Stimulated activated naive CD8-positive, alpha-beta T cell treated with anti-CD3 and anti-CD28 coated beads, Interleukin-15, Interleukin-2, amounts not matched to agents 100 ng/mL and 50 ng/mL, for 24 hours (primary cell): ENCODE measurements around the gene ELAVL4.

Experiments used
- H3K27ac Mint-ChIP-seq: one replicate; pipeline ENCODE4 v1.8.0; 2021; ENCODE audit warnings: mild to moderate bottlenecking, mixed read lengths
- H3K27me3 Mint-ChIP-seq: one replicate; pipeline ENCODE4 v1.8.0; 2021; ENCODE audit warnings: mixed read lengths
- H3K36me3 Mint-ChIP-seq: one replicate; pipeline ENCODE4 v1.8.0; 2021; ENCODE audit warnings: low read depth, mixed read lengths
- H3K4me1 Mint-ChIP-seq: one replicate; pipeline ENCODE4 v1.8.0; 2021; ENCODE audit warnings: low read depth, mixed read lengths
- H3K4me3 Mint-ChIP-seq: one replicate; pipeline ENCODE4 v1.8.0; 2021; ENCODE audit warnings: mild to moderate bottlenecking, mixed read lengths
- H3K9me3 Mint-ChIP-seq: one replicate; pipeline ENCODE4 v1.8.0; 2021; ENCODE audit warnings: mixed read lengths

Gene ELAVL4

GRCh38 chr1:50180367-50180766 is 71.6 kb downstream of the ELAVL4 start:
- no peaks in the 10 kb centered on the region for H3K36me3 Mint-ChIP-seq
- no peak overlapping the region for H3K27ac Mint-ChIP-seq
- H3K4me3 Mint-ChIP-seq = no peak overlapping the region
- no peaks in the 10 kb centered on the region for H3K9me3 Mint-ChIP-seq
- H3K4me1 Mint-ChIP-seq = no peaks in the 10 kb centered on the region
- peaks cover 12% of the 10 kb centered on the region for H3K27me3 Mint-ChIP-seq

GRCh38 chr1:50181027-50181663 is 72.4 kb downstream of the ELAVL4 start:
- no peaks in the 10 kb centered on the region for H3K9me3 Mint-ChIP-seq
- H3K27ac Mint-ChIP-seq = no peak overlapping the region
- no peaks in the 10 kb centered on the region for H3K4me1 Mint-ChIP-seq
- H3K36me3 Mint-ChIP-seq = no peaks in the 10 kb centered on the region
- peaks cover 12% of the 10 kb centered on the region for H3K27me3 Mint-ChIP-seq
- H3K4me3 Mint-ChIP-seq = no peak overlapping the region

GRCh38 chr1:50183378-50184133 is 74.8 kb downstream of the ELAVL4 start:
- no peaks in the 10 kb centered on the region for H3K9me3 Mint-ChIP-seq
- no peak overlapping the region for H3K27ac Mint-ChIP-seq
- no peak overlapping the region for H3K4me3 Mint-ChIP-seq
- H3K4me1 Mint-ChIP-seq = no peaks in the 10 kb centered on the region
- peaks cover 8% of the 10 kb centered on the region for H3K27me3 Mint-ChIP-seq
- H3K36me3 Mint-ChIP-seq = no peaks in the 10 kb centered on the region

GRCh38 chr1:50189369-50189768 is 80.6 kb downstream of the ELAVL4 start:
- Mint-ChIP-seq H3K27me3 (peaks cover 6% of the 10 kb centered on the region), H3K27ac (no peak overlapping the region), H3K4me1 (no peaks in the 10 kb centered on the region), H3K4me3 (no peak overlapping the region), H3K36me3 (no peaks in the 10 kb centered on the region), H3K9me3 (no peaks in the 10 kb centered on the region)

GRCh38 chr1:50193002-50193401 is 84.3 kb downstream of the ELAVL4 start:
- no peaks in the 10 kb centered on the region for H3K4me1 Mint-ChIP-seq
- peaks cover 6% of the 10 kb centered on the region for H3K27me3 Mint-ChIP-seq
- no peak overlapping the region for H3K27ac Mint-ChIP-seq
- H3K9me3 Mint-ChIP-seq = no peaks in the 10 kb centered on the region
- H3K4me3 Mint-ChIP-seq = no peak overlapping the region
- no peaks in the 10 kb centered on the region for H3K36me3 Mint-ChIP-seq

- Mint-ChIP-seq H3K27ac (no peak overlapping the region), H3K27me3 (peaks cover 6% of the 10 kb centered on the region), H3K4me1 (no peaks in the 10 kb centered on the region), H3K4me3 (no peak overlapping the region), H3K36me3 (no peaks in the 10 kb centered on the region), H3K9me3 (no peaks in the 10 kb centered on the region)
Observed at GRCh38 chr1:50195205-50195604, 86.5 kb downstream of the ELAVL4 start.

- no peaks in the 10 kb centered on the region for H3K36me3 Mint-ChIP-seq
- no peaks in the 10 kb centered on the region for H3K9me3 Mint-ChIP-seq
- no peak overlapping the region for H3K27ac Mint-ChIP-seq
- H3K4me1 Mint-ChIP-seq = no peaks in the 10 kb centered on the region
- H3K27me3 Mint-ChIP-seq = no peaks in the 10 kb centered on the region
- H3K4me3 Mint-ChIP-seq = no peak overlapping the region
Observed at GRCh38 chr1:50196081-50196480, 87.4 kb downstream of the ELAVL4 start.

GRCh38 chr1:50197216-50197615 is 88.5 kb downstream of the ELAVL4 start:
- Mint-ChIP-seq H3K36me3 (no peaks in the 10 kb centered on the region), H3K9me3 (no peaks in the 10 kb centered on the region), H3K27me3 (no peaks in the 10 kb centered on the region), H3K4me1 (no peaks in the 10 kb centered on the region), H3K27ac (no peak overlapping the region), H3K4me3 (no peak overlapping the region)

GRCh38 chr1:50208315-50208714 is 99.6 kb downstream of the ELAVL4 start:
- Mint-ChIP-seq H3K4me1 (no peaks in the 10 kb centered on the region), H3K9me3 (no peaks in the 10 kb centered on the region), H3K27me3 (peaks cover 5% of the 10 kb centered on the region), H3K4me3 (no peak overlapping the region), H3K36me3 (no peaks in the 10 kb centered on the region), H3K27ac (no peak overlapping the region)

- Mint-ChIP-seq H3K9me3 (no peaks in the 10 kb centered on the region), H3K27me3 (peaks cover 5% of the 10 kb centered on the region), H3K27ac (no peak overlapping the region), H3K36me3 (no peaks in the 10 kb centered on the region), H3K4me3 (no peak overlapping the region), H3K4me1 (no peaks in the 10 kb centered on the region)
Observed at GRCh38 chr1:50208756-50209155, 100.0 kb downstream of the ELAVL4 start.

- Mint-ChIP-seq H3K27me3 (peaks cover 5% of the 10 kb centered on the region), H3K27ac (no peak overlapping the region), H3K4me1 (no peaks in the 10 kb centered on the region), H3K9me3 (no peaks in the 10 kb centered on the region), H3K36me3 (no peaks in the 10 kb centered on the region), H3K4me3 (no peak overlapping the region)
Observed at GRCh38 chr1:50209749-50210148, 101.0 kb downstream of the ELAVL4 start.

GRCh38 chr1:50213505-50213904 is 104.8 kb downstream of the ELAVL4 start:
- Mint-ChIP-seq H3K9me3 (no peaks in the 10 kb centered on the region), H3K4me1 (no peaks in the 10 kb centered on the region), H3K27me3 (no peaks in the 10 kb centered on the region), H3K4me3 (no peak overlapping the region), H3K27ac (no peak overlapping the region), H3K36me3 (no peaks in the 10 kb centered on the region)

- Mint-ChIP-seq H3K4me3 (no peak overlapping the region), H3K27me3 (no peaks in the 10 kb centered on the region), H3K36me3 (no peaks in the 10 kb centered on the region), H3K27ac (no peak overlapping the region), H3K4me1 (no peaks in the 10 kb centered on the region), H3K9me3 (no peaks in the 10 kb centered on the region)
Observed at GRCh38 chr1:50214717-50215116, 106.0 kb downstream of the ELAVL4 start.

- Mint-ChIP-seq H3K27me3 (no peaks in the 10 kb centered on the region), H3K4me3 (no peak overlapping the region), H3K4me1 (no peaks in the 10 kb centered on the region), H3K9me3 (no peaks in the 10 kb centered on the region), H3K36me3 (no peaks in the 10 kb centered on the region), H3K27ac (no peak overlapping the region)
Observed at GRCh38 chr1:50218344-50219120, 109.8 kb downstream of the ELAVL4 start.

GRCh38 chr1:50228871-50229384 is 120.2 kb downstream of the ELAVL4 start:
- H3K27me3 Mint-ChIP-seq = no peaks in the 10 kb centered on the region
- H3K27ac Mint-ChIP-seq = no peak overlapping the region
- H3K4me3 Mint-ChIP-seq = no peak overlapping the region
- no peaks in the 10 kb centered on the region for H3K4me1 Mint-ChIP-seq
- peaks cover 6% of the 10 kb centered on the region for H3K36me3 Mint-ChIP-seq
- H3K9me3 Mint-ChIP-seq = peaks cover 12% of the 10 kb centered on the region
